SK-MEL-5 (cell line): Measurements from ENCODE around the gene EMB. TPM values are rescaled to one million over a fixed set of nuclear protein-coding genes. Genes with fewer than 3 reads are reported as not detected.
A peak's percentile ranks its signal among the peaks of the same experiment; 100 is the strongest.
"Not testable (repeated sequence)": the region's sequence is repeated elsewhere in the genome, so short reads cannot be mapped to it uniquely, and the experiment has no call there.

ENCODE experiments used
- DNase-seq: peaks from one replicate; pipeline ENCODE4 v3.0.0-alpha.2; 2016; ENCODE audit warnings: low read depth, low spot score
- in situ Hi-C: cut with HindIII; loops from 2 replicates; pipeline ENCODE4 v1.10.0; 2016; ENCODE audit warnings: low sequenced_read_pairs, high pct_unique_total_duplicates, low pct_unique_long_range_greater_than_20kb
- polyA plus RNA-seq, 2 experiments: library from polyadenylated mRNA; depleted of rRNA; stranded (reverse); fragments of >200 nt; gene quantifications; 2 replicates each; pipeline ENCODE4 v1.2.3, GENCODE V29; 2015
- total RNA-seq: library from RNA; depleted of rRNA; stranded (reverse); fragments of >200 nt; shearing (Covaris generic); gene quantifications from 2 replicates; pipeline ENCODE4 v1.2.3, GENCODE V29; 2014; rRNA removed

Gene EMB, protein sequence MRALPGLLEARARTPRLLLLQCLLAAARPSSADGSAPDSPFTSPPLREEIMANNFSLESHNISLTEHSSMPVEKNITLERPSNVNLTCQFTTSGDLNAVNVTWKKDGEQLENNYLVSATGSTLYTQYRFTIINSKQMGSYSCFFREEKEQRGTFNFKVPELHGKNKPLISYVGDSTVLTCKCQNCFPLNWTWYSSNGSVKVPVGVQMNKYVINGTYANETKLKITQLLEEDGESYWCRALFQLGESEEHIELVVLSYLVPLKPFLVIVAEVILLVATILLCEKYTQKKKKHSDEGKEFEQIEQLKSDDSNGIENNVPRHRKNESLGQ
- 16.6 and 28.1 TPM in 2 replicates for total RNA-seq
- polyA plus RNA-seq (2015; cell fraction: cytosol; rRNA removed): 14.5 and 17.0 TPM in 2 replicates
- 19.6 and 25.1 TPM in 2 replicates for polyA plus RNA-seq (2015; cell fraction: nucleus; rRNA removed)

DNA sequence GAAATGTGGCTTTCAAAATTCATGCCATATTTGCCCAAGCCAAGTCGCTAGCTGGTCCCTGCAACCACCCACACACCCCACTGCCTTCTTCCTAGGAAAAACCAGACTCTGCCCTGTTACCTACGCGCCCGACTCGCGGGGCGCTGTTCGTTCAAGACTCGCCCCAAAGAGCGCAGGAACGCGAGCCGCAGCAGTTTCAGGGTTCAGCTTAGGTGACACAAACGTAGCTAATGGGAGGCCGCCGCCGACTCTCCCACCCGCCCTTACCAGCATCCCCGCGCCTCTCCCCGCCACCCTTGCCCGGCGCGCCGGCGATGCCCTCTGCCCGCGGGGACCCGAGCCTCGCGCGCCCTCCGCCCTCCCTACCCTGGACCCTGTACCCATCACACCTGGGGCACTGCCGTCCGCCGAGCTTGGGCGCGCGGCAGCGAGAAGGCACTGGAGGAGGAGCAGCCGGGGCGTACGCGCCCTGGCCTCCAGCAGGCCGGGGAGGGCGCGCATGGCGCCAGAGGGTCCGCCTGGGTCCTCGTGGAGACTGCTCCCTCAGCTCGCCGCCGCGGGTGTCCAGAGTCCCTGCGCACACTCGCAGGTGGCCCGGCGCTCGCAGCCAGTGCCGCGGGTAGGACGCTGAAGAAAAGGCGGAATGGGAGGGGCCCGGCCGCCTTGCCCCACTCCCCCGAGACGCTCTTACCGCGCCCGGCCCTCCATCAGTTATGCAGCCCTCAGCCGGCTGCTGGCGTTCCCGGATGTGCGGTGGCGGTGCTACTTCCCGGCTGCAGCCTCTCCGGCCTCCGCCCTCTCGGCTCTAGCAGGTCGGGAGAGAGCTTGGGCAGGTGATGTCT lies at the start of gene EMB:
Gene EMB (minus strand): TSS at position 638 of the 842 bp plus-strand sequence. CDS start 137 bp downstream, at position 501.
- peak; percentile 56 for DNase-seq
- in situ Hi-C loops: no loop called here

DNA sequence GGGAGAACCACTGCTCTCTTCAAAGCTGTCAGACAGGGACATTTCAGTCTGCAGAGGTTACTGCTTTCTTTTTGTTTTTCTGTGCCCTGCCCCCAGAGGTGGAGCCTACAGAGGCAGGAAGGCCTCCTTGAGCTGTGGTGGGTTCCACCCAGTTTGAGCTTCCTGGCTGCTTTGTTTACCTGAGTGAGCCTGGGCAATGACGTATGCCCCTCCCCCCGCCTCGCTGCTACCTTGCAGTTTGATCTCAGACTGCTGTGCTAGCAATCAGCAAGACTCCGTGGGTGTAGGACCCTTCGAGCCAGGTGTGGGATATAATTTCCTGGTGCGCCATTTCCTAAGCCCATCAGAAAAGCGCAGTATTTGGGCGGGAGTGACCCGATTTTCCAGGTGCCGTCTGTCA lies 48.4 kb upstream of the EMB start:
- DNase-seq, in situ Hi-C loops: not testable (repeated sequence)

DNA sequence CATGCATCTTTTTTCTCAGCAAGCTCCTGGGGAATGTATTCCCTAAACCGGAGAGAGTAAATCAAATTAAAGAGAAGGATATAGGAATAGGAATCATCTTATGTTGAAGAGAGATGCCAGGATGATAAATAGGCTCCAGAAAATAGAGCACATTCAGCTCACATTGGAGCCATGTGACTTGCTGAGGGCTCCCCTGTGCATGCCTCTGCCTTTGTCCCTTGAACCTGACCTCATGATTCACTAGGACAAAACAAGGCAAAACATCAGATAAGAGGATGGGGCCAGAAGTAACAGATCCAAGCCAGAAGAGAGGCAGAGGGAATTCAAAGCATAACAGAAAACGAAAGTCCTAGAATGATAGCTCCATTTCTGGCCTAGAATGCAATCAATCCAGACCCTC lies 37.7 kb upstream of the EMB start:
- in situ Hi-C loops: not testable (repeated sequence)

DNA sequence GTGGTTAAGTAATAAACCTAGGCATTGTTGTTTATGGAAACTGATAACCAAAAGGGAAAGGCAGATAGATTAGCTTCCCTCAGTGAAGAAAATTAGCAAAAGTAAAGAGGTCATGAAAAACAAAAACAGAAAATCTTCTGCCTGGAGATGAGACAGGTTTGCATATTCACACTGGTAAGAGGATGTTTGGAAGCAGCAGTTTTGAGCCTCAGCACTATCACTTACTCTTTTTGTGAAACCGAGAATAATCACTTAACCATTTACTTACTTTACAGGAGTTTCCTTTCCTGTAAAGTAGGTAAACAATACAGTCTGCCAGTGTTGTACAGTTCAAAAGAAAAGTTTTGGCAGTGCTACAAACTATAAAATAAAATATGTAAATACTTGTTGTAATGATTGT lies 35.5 kb upstream of the EMB start:
- in situ Hi-C loops: no loop called here
- no peak for DNase-seq

More for the DNA sequence above, 37.7 kb upstream of the EMB start:
- not testable (repeated sequence) for DNase-seq

DNA sequence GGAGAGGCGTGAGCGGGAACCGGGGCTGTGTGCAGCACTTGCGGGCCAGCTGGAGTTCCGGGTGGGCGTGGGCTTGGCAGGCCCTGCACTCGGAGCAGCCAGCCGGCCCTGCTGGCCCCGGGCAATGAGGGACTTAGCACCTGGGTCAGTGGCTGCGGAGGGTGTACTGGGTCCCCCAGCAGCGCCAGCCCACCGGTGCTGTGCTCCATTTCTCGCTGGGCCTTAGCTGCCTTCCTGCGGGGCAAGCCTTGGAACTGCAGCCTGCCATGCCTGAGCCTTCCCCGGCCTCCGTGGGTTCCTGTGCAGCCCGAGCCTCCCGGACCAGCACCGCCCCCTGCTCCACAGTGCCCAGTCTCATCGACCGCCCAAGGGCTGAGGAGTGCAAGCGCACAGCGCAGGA lies 23.9 kb upstream of the EMB start:
- DNase-seq, in situ Hi-C loops: not testable (repeated sequence)

DNA sequence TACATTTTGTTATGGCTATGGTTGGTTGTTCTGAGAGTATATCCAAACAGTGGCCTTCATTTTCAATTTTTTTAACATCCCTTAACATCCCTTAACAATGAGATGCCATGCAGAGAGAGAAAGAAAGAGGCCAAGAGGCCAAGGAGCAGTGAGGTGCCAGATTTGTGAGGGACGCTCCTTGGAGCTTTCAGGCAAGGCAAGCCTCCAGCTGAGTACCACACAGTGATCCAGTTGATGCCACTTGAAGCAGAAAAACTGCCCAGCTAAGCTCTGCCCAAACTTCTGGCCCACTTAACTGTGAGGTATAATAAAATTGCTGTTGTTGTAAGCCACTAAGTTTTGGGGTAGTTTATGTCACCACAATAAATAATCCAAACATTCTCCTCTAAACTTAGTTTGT lies 22.6 kb upstream of the EMB start:
- in situ Hi-C loops: no loop called here
- no peak for DNase-seq

DNA sequence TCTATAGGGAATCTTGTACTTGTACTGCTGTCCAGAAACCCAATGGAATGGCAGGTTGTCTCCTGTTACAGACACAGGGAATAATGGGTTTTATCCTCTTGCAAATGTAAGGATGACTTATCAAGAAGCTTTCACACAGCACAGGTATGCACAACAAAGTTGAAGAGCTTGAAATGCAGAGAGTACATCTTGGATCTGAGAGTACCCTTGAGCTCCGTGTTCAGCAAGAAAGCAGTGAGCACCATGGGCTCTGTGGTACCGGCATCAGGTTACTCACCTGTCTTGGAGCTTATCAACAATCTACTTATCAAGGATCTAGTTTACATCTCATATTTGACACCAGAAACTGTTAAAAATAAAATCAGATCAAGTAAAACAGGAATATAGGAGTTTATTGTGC lies 22.0 kb upstream of the EMB start:
- no peak for DNase-seq
- in situ Hi-C loops: no loop called here

DNA sequence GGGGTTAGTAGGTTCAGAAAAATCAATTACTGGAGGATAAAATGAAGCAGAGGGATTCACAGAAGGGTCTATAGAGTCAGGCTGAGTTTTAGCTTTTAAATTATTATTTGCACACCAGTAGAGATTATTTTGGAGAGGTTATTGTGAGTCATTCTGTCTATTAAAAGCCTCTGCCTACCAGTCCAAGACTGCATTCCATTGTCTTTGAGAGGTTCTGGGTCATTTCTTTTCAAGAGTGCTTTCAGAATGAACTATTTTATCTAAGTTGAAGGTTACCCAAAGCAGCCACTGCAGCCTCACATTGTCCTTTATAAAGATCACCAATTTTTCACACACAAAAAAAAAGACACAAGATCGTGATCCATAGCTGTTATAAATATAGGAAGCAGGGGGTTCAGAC lies 21.5 kb upstream of the EMB start:
- DNase-seq, in situ Hi-C loops: not testable (repeated sequence)

DNA sequence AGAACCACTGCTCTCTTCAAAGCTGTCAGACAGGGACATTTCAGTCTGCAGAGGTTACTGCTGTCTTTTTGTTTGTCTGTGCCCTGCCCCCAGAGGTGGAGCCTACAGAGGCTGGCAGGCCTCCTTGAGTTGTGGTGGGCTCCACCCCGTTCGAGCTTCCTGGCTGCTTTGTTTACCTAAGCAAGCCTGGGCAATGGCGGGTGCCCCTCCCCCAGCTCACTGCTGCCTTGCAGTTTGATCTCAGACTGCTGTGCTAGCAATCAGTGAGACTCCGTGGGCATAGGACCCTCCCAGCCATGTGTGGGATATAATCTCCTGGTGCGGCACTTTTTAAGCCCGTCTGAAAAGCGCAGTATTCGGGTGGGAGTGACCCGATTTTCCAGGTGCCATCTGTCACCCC lies 17.3 kb upstream of the EMB start:
- in situ Hi-C loops, DNase-seq: not testable (repeated sequence)

DNA sequence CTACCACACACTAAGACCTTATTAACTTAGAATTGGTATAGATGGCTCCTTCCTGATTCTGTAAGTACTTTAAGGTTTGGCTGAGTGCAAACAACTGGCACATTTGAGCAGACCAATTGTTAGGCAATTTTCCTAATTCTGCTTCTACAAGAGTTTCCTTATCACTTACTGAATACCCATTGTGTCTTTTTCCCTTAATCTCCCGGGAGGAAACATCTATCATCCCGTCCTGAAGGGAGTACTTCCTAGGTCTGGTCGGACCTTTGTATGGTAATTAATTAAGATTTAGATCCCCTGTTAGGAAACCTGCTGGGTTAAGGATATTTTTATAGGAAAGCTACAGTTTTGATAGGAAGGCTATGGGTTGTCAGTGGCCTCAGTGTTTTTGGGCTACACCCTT lies 8.2 kb upstream of the EMB start:
- in situ Hi-C loops, DNase-seq: not testable (repeated sequence)

DNA sequence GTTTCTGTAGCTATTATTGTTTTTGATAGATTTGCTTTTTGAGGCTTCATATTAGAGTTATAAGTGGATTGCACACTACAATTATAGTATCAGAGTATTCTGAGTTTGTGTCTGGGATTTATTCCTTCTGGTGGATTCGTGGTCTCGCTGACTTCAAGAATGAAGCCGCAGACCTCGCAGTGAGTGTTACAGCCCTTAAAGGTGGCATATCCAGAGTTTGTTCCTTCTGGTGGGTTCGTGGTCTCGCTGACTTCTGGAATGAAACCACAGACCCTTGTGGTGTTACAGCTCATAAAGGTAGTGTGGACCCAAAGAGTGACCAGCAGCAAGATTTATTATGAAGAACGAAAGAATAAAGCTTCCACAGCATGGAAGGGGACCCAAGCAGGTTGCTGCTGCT lies 6.9 kb upstream of the EMB start:
- no peak for DNase-seq
- in situ Hi-C loops: no loop called here

DNA sequence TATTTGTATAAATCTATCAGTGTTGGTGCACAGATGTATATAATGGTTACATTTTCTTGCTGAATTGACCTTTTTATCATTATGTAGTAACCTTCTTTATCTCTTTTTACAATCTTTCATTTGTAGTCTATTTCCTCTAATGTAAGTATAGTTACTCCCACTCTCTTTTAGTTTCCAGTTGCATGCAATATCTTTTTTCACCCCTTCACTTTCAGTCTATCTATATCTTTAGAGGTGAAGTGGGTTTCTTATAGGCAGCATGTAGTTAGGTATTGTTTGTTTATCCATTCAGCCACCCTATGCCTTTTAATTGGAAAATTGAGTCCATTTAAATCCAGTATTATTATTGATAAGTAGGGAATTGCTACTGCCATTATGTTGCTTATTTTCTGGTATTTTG lies 6.1 kb upstream of the EMB start:
- in situ Hi-C loops: no loop called here
- no peak for DNase-seq

DNA sequence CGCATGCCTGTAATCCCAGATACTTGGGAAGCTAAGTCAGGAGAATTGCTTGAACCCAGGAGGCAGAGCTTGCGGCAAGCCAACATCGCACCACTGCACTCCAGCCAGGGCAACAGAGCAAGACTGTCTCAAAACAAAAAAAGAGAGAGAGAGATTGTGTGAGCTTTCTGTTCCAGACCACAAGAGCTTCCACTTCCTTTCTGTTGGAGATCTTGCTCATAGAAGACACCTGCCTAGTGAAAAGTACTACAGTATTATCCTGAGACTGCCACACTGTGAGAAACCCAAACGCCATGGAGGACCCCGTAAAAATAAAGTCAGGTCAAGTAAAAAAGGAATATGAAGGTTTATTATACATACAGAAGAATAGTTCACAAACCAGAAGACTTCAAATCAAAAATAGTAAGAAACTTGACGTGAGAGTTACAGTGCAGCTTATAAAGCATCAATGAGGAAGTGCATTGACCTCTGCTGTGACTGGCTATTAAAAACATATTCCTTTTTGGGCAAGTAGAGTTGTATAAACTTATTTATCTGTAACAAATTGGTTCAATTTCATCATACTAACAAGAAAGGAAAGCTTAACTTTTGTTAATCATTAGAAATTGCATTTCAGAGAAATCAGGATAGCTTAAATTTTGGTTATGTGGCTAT lies 4.3 kb upstream of the EMB start:
- DNase-seq: no peak
- in situ Hi-C loops: no loop called here

DNA sequence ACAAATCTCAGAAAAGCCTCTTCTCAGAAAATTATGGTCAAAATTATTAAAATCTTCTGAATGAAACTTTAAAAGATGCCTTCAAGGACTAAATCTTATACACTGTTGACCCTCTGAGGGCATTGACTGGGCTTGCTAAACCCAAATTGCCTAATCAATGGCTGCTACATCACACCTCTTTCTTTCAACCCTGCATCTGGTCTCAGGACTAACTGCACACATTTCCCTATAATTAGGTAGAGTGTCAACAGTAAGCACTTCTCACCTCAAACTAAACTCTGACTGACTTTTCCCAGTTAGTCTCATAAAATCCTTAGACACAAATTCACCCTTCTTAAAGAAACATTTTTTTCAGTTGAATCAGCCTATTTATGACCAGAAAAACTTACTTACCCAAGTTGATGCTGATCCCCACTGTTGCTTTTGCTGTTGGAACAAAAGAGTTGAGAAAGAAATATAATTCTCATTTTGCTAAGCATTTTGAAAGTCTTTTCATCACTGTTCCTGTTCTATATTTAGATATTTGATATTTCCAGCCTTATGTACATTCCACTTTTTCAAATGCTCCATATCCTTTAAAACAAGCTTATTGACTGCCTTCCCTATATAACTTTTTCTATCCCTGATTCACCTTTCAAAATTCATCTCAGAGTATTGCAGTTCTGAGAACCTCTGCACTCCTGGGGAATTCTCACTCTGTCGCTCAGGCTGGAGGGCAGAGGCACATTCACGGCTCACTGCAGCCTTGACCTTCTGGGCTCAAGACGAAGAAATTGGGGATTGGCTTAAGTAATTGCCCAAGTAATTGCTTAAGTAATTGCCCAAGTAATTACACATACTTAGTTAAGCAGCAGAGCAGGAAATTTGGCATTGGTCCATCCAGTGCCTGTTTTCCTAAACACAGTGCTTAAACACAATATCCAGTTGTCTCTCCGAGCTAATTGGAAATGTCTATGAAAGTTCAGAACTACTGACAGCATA lies 1.8 kb upstream of the EMB start:
- DNase-seq, in situ Hi-C loops: not testable (repeated sequence)

DNA sequence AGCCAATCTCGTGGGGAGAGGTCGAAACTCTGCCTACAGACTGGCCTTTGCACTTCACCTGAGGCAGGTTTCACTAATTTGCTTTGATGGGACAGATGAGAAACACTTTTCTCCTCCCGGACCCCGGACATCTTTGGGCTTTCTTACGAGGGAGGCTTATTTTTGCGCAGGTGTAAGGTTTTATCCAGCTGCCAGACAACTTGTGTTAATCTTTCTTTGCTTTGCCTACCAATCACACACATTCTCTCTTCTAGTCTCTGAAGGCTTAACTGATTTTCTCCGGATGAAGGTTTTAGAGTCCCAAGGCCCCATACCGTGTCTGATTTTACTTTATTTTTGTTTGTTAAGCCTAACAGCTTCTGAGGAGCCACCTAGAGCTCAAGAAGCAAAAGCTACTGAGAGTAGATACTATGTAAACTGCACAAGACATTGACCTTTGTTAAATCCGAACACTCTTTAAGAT lies 436 bp upstream of the EMB start:
- DNase-seq: no peak
- in situ Hi-C loops: no loop called here

DNA sequence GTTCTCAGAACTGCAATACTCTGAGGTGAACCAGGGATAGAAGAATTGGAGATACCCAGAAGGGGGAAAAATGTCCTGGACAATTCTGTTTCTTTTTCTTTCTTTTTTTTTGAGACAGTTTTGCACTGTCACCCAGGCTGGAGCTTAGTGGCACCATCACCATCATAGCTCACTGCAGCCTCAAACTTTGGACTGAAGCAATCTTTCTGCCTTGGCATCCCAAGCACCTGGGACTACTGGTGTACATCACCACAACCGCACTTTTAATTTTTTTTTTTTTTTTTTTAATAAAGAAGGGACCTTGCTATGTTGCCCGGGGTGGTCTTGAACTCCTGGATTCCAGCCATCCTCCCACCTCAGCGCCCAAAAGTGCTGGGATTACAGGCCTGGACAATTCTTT lies 1.9 kb downstream of the EMB start:
- no peak for DNase-seq
- in situ Hi-C loops: no loop called here

DNA sequence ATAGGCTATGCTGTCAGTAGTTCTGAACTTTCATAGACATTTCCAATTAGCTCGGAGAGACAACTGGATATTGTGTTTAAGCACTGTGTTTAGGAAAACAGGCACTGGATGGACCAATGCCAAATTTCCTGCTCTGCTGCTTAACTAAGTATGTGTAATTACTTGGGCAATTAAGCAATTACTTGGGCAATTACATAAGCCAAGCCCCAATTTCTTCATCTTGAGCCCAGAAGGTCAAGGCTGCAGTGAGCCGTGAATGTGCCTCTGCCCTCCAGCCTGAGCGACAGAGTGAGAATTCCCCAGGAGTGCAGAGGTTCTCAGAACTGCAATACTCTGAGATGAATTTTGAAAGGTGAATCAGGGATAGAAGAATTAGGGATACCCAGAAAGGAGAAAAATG lies 3.0 kb downstream of the EMB start:
- in situ Hi-C loops, DNase-seq: not testable (repeated sequence)
